Erythroblast (primary cell): Measurements from ENCODE around the gene RTN4R.

Source experiments
- GATA1 ChIP-seq: IDR thresholded peaks from 2 replicates; pipeline ENCODE4 v1.6.1; 2011; ENCODE audit warnings: low read depth, mild to moderate bottlenecking, control low read depth, low read length, moderate library complexity
- POLR2A ChIP-seq: IDR thresholded peaks from 2 replicates; pipeline ENCODE4 v1.6.1; 2011; ENCODE audit warnings: mild to moderate bottlenecking, low read length

- TF ChIP-seq POLR2A, result no peak
- TF ChIP-seq GATA1, result no peak
These were observed 24.0 kb upstream of the RTN4R start for GRCh38 chr22:20292108-20292507.
